Gastroesophageal sphincter (tissue), 4 donors: ENCODE results near the gene EPB41L4A. TPM values are rescaled to one million over a fixed set of nuclear protein-coding genes. Genes with fewer than 3 reads are reported as not detected.

ENCODE experiments used
- ATAC-seq: fragments of 150-250 bp; one replicate; pipeline ENCODE4 v1.9.1; 2016; ENCODE audit warnings: mild to moderate bottlenecking, moderate library complexity
- H3K27ac ChIP-seq, 4 donors: fragments of 200-600 bp; sonication (generic) in 3 of 4; 1 replicate in 3 of 4; 2 replicates in 1 of 4; pipeline ENCODE4 v1.5.1; 2016 to 2019
- H3K27me3 ChIP-seq: fragments of 200-600 bp; sonication (generic); one replicate; pipeline ENCODE4 v1.5.1; 2019
- H3K36me3 ChIP-seq, 2 donors: fragments of 200-600 bp; sonication (generic); one replicate each; pipeline ENCODE4 v1.5.1; 2019; ENCODE audit warnings: control low read depth in 1 of 2
- H3K4me1 ChIP-seq, 3 donors: fragments of 200-600 bp; sonication (generic); 1 replicate in 2 of 3; 2 replicates in 1 of 3; pipeline ENCODE4 v1.5.1; 2016 to 2019; ENCODE audit warnings: control low read depth in 2 of 3
- H3K4me3 ChIP-seq, 2 donors: fragments of 200-600 bp; sonication (generic); one replicate each; pipeline ENCODE4 v1.5.1; 2019; ENCODE audit warnings: mild to moderate bottlenecking in 1 of 2, moderate library complexity in 1 of 2
- H3K9me3 ChIP-seq, 3 donors: fragments of 200-600 bp; sonication (generic); one replicate each; pipeline ENCODE4 v1.5.1; 2017 to 2019; ENCODE audit warnings: control low read depth in 2 of 3
- CTCF ChIP-seq, 4 experiments: fragments of 200-600 bp in 2 of 4; fragments of 450-650 bp in 2 of 4; sonication (generic) in 1 of 4; IDR thresholded peaks; one replicate each; pipeline ENCODE4 v1.5.1; 2017 to 2019; ENCODE audit warnings: antibody characterized with exemption in 4 of 4, mild to moderate bottlenecking in 2 of 4, moderate library complexity in 2 of 4
- EP300 ChIP-seq: sonication (generic); formaldehyde crosslinking; IDR thresholded peaks from one replicate; pipeline ENCODE4 v1.6.1; 2017; ENCODE audit warnings: antibody characterized with exemption, mild to moderate bottlenecking
- POLR2A ChIP-seq, 2 donors: fragments of 450-650 bp; IDR thresholded peaks; one replicate each; pipeline ENCODE4 v1.6.1; 2017; ENCODE audit warnings: antibody characterized with exemption in 2 of 2, mild to moderate bottlenecking in 2 of 2, moderate library complexity in 1 of 2
- POLR2AphosphoS5 ChIP-seq: sonication (generic); formaldehyde crosslinking; IDR thresholded peaks from one replicate; pipeline ENCODE4 v1.6.1; 2017; ENCODE audit warnings: antibody characterized with exemption
- WGBS, 2 donors: methylation state at CpG; one replicate each; pipeline ENCODE4 v1.1.5; 2018; ENCODE audit warnings: low coverage in 1 of 2; 5-methylcytosine and 5-hydroxymethylcytosine counted together
- total RNA-seq, 4 donors: library from RNA; depleted of rRNA; stranded (reverse); fragments of >200 nt; gene quantifications; one replicate each; pipeline ENCODE4 v1.1.0, GENCODE V29; 2016

Gene EPB41L4A
- total RNA-seq, 4 donors from 2014 or later = 4.3 to 28.7 (median 12.6) TPM

DNA sequence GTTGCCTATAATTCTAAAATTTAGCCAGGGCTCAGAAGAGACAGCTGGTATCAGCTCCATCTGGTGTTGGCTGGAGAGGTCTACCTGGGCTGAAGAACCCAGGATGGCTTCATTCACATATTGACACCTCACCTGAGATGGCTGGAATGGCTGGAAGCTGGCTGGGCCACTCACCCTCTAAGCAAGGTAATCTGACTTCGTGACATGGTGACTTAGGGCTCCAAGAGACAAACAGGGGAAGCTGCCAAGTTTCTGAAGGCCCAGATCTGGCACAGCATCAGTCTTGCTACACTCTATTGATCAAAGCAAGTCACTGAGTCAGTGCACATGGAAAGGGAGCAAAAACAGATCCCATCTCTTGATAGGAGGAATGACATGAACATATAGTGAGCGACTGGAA, 102.3 kb downstream of the EPB41L4A start:
- Histone ChIP-seq H3K36me3 (no peaks in the 10 kb centered on the region), H3K4me3 (no peak overlapping the region), H3K4me1 (peaks cover 0 to 5% (median 0%) of the 10 kb centered on the region in 3 donors), H3K27me3 (no peaks in the 10 kb centered on the region), H3K27ac (no peak overlapping the region), H3K9me3 (no peaks in the 10 kb centered on the region)
- no peak for ATAC-seq
- WGBS, 2 donors = 69 to 87% methylated on average over 2 of the region's 2 CpGs
- TF ChIP-seq CTCF (IDR thresholded peaks at IDR 0.05) = no peak
- TF ChIP-seq POLR2AphosphoS5 = no peak
- TF ChIP-seq POLR2A (IDR thresholded peaks at IDR 0.05) = no peak
- no peak for TF ChIP-seq EP300

- WGBS, 2 donors = 50 to 57% methylated on average over 2 of the region's 2 CpGs
- Histone ChIP-seq H3K4me1 (peaks cover 0 to 5% (median 0%) of the 10 kb centered on the region in 3 donors), H3K36me3 (no peaks in the 10 kb centered on the region), H3K27ac (no peak overlapping the region), H3K4me3 (no peak overlapping the region), H3K27me3 (no peaks in the 10 kb centered on the region), H3K9me3 (no peaks in the 10 kb centered on the region)
- TF ChIP-seq EP300 (no peak), CTCF (IDR thresholded peaks at IDR 0.05) (no peak), POLR2AphosphoS5 (no peak), POLR2A (IDR thresholded peaks at IDR 0.05) (no peak)
- ATAC-seq = no peak
Observed at GRCh38 chr5:112316006-112316405, 103.1 kb downstream of the EPB41L4A start.

DNA sequence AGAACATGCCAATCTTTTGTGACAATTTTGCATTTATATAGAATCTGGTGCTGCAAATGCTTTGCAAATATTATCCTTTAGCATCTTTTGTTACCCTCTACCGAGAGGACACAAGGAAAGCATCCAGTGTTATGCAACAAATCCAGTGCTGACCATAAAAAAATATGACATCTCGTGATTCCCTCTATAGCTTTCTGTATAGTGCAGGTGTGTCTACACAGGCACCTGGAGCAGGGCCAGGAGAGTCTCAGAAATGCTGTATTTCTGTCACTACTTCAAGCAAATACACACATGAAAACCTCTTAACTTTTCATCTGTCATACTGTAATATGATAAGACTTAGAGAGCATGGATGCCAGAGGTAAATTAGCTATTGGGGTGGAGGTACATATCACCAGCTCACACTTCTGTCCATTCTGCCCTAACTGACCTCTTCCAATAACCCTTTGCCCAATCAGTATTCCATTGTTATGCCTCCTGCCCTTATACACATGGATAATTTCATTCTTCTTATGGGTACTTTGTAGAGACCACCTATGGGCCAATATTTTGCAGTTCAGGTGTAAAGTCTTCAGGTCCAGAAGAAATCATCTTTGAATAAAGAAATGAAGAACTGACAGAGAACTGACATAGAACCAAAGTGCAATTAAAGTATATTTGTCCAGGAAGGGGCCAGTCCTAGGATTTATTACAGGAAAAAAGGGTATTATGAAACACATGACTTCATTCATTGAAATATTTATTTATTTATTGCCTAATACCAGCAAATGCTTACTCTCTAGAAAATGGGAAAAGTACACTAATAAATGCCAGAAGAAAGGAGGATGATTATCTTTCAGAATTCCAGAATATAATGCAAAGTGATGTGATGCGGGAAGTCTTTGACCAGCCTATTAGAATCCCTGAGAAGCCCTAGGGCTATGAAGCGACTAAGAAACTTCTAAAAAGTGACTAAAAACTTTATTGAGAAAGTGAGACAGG, 106.5 kb downstream of the EPB41L4A start:
- no peak for TF ChIP-seq EP300
- TF ChIP-seq POLR2AphosphoS5 = no peak
- TF ChIP-seq CTCF (IDR thresholded peaks at IDR 0.05) = no peak
- TF ChIP-seq POLR2A (IDR thresholded peaks at IDR 0.05) = no peak
- Histone ChIP-seq H3K4me3 (no peak overlapping the region), H3K9me3 (no peaks in the 10 kb centered on the region), H3K4me1 (peaks cover 0 to 5% (median 0%) of the 10 kb centered on the region in 3 donors), H3K27me3 (no peaks in the 10 kb centered on the region), H3K36me3 (no peaks in the 10 kb centered on the region), H3K27ac (no peak overlapping the region)
- peak; percentile 57 for ATAC-seq
- 90 to 100% methylated on average over 3 to 4 of the region's 4 CpGs for WGBS, 2 donors

DNA sequence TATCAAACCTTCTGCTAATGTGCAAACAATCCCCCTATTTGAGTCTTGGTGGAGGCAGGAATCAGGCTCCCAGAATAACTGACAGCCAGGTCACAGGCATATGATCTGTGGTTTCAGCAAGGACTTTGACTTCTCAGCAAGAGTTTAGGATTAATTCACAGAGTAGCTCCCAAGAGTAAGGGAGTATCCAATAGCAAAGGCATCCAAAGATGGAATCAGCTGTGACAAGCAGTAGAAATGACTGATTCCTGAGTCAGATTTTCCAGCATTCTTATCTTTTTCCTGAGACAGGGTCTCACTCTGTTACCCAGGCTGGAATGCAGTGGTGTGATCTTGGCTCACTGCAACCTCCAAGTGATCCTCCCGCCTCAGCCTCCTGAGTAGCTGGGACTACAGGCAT, 108.3 kb downstream of the EPB41L4A start:
- H3K9me3 ChIP-seq = no peaks in the 10 kb centered on the region
- no peaks in the 10 kb centered on the region for H3K36me3 ChIP-seq
- H3K4me1 ChIP-seq = no peaks in the 10 kb centered on the region
- no peak overlapping the region for H3K4me3 ChIP-seq
- TF ChIP-seq POLR2AphosphoS5 (no peak), CTCF (IDR thresholded peaks at IDR 0.05) (no peak), EP300 (no peak), POLR2A (IDR thresholded peaks at IDR 0.05) (no peak)
- H3K27me3 ChIP-seq = no peaks in the 10 kb centered on the region
- H3K27ac ChIP-seq = no peak overlapping the region
- WGBS, 2 donors = 83 to 100% methylated on average over 1 of the region's 1 CpG
- no peak for ATAC-seq

- no peak overlapping the region for H3K27ac ChIP-seq
- no peaks in the 10 kb centered on the region for H3K36me3 ChIP-seq
- no peak overlapping the region for H3K4me3 ChIP-seq
- H3K27me3 ChIP-seq = no peaks in the 10 kb centered on the region
- no peaks in the 10 kb centered on the region for H3K9me3 ChIP-seq
- no peaks in the 10 kb centered on the region for H3K4me1 ChIP-seq
- TF ChIP-seq POLR2A (IDR thresholded peaks at IDR 0.05) = no peak
- TF ChIP-seq EP300 = no peak
- TF ChIP-seq CTCF (IDR thresholded peaks at IDR 0.05) = no peak
- no peak for TF ChIP-seq POLR2AphosphoS5
- WGBS, 2 donors = 50 to 85% methylated on average over 1 of the region's 1 CpG
- no peak for ATAC-seq
Observed at GRCh38 chr5:112308608-112309007, 110.5 kb downstream of the EPB41L4A start.
